Stimulated activated effector memory CD8-positive, alpha-beta T cell treated with anti-CD3 and anti-CD28 coated beads, Interleukin-12 subunit alpha, Interleukin-12 subunit beta, amount 100 ng/mL, for 72 hours (primary cell): Measurements from ENCODE around the gene RHOF.

ENCODE experiments used
- ATAC-seq: fragments of 150-1000 bp; cut with Tn5 transposase; 2 replicates; pipeline ENCODE4 v1.10.0; 2021
- DNase-seq, 2 donors: peaks; one replicate each; pipeline ENCODE4 v3.0.0; 2021 to 2022; ENCODE audit warnings: low spot score in 2 of 2
- H3K27ac Mint-ChIP-seq: one replicate; pipeline ENCODE4 v1.8.0; 2022; ENCODE audit warnings: mild to moderate bottlenecking, mixed read lengths
- H3K36me3 Mint-ChIP-seq: one replicate; pipeline ENCODE4 v1.8.0; 2022; ENCODE audit warnings: mild to moderate bottlenecking, mixed read lengths
- H3K4me1 Mint-ChIP-seq: one replicate; pipeline ENCODE4 v1.8.0; 2022; ENCODE audit warnings: mixed read lengths
- H3K4me3 Mint-ChIP-seq: one replicate; pipeline ENCODE4 v1.8.0; 2022; ENCODE audit warnings: mild to moderate bottlenecking, mixed read lengths
- H3K9me3 Mint-ChIP-seq: one replicate; pipeline ENCODE4 v1.8.0; 2022; ENCODE audit warnings: mixed read lengths

Gene RHOF

GRCh38 chr12:121793440-121793837 lies at the start of gene RHOF:
Gene RHOF, minus strand, starts transcription at chr12:121793688. Its CDS starts 55 bp downstream, at chr12:121793633.
- no peaks in the 10 kb centered on the region for H3K9me3 Mint-ChIP-seq
- H3K4me1 Mint-ChIP-seq = peaks cover 69% of the 10 kb centered on the region
- peaks cover 86% of the 10 kb centered on the region for H3K36me3 Mint-ChIP-seq
- peak within 1 kb of the TSS; percentile 91 for H3K4me3 Mint-ChIP-seq
- peak; percentile 31 for ATAC-seq
- DNase-seq = no peak
- peak within 1 kb of the TSS; percentile 98 for H3K27ac Mint-ChIP-seq

GRCh38 chr12:121839993-121840761 lies 46.7 kb upstream of the RHOF start:
- Mint-ChIP-seq H3K4me3 (peak overlapping the region; percentile 97), H3K9me3 (no peaks in the 10 kb centered on the region), H3K4me1 (peaks cover 16% of the 10 kb centered on the region), H3K36me3 (no peaks in the 10 kb centered on the region), H3K27ac (peak overlapping the region; percentile 93)
- DNase-seq (no peak), ATAC-seq (no peak)

- Mint-ChIP-seq H3K4me3 (peak overlapping the region; percentile 97), H3K36me3 (no peaks in the 10 kb centered on the region), H3K27ac (peak overlapping the region; percentile 93), H3K9me3 (no peaks in the 10 kb centered on the region), H3K4me1 (peaks cover 16% of the 10 kb centered on the region)
- DNase-seq (peak; percentile 100), ATAC-seq (peak; percentile 95)
These were observed 45.9 kb upstream of the RHOF start for GRCh38 chr12:121839106-121839992.

GRCh38 chr12:121838126-121838525 lies 44.6 kb upstream of the RHOF start:
- Mint-ChIP-seq H3K4me1 (peaks cover 19% of the 10 kb centered on the region), H3K9me3 (no peaks in the 10 kb centered on the region), H3K36me3 (peaks cover 2% of the 10 kb centered on the region), H3K27ac (no peak overlapping the region), H3K4me3 (peak overlapping the region; percentile 97)
- ATAC-seq (no peak), DNase-seq (no peak)

GRCh38 chr12:121837680-121838079 lies 44.2 kb upstream of the RHOF start:
- DNase-seq (no peak), ATAC-seq (no peak)
- H3K4me1 Mint-ChIP-seq = peaks cover 23% of the 10 kb centered on the region
- no peak overlapping the region for H3K4me3 Mint-ChIP-seq
- peaks cover 7% of the 10 kb centered on the region for H3K36me3 Mint-ChIP-seq
- H3K9me3 Mint-ChIP-seq = no peaks in the 10 kb centered on the region
- no peak overlapping the region for H3K27ac Mint-ChIP-seq

GRCh38 chr12:121831571-121832245 lies 38.2 kb upstream of the RHOF start:
- Mint-ChIP-seq H3K9me3 (no peaks in the 10 kb centered on the region), H3K4me3 (no peak overlapping the region), H3K27ac (peak overlapping the region; percentile 83), H3K4me1 (peaks cover 31% of the 10 kb centered on the region), H3K36me3 (peaks cover 66% of the 10 kb centered on the region)
- ATAC-seq (no peak), DNase-seq (no peak)

- Mint-ChIP-seq H3K4me1 (peaks cover 37% of the 10 kb centered on the region), H3K4me3 (no peak overlapping the region), H3K27ac (peak overlapping the region; percentile 83), H3K36me3 (peaks cover 76% of the 10 kb centered on the region), H3K9me3 (no peaks in the 10 kb centered on the region)
- ATAC-seq = no peak
- no peak for DNase-seq
These were observed 37.2 kb upstream of the RHOF start for GRCh38 chr12:121830588-121831265.

- Mint-ChIP-seq H3K9me3 (no peaks in the 10 kb centered on the region), H3K36me3 (peaks cover 82% of the 10 kb centered on the region), H3K4me3 (no peak overlapping the region), H3K4me1 (peaks cover 37% of the 10 kb centered on the region), H3K27ac (peak overlapping the region; percentile 11)
- DNase-seq (no peak), ATAC-seq (no peak)
These were observed 36.6 kb upstream of the RHOF start for GRCh38 chr12:121830134-121830533.

GRCh38 chr12:121829250-121829918 lies 35.9 kb upstream of the RHOF start:
- DNase-seq (no peak), ATAC-seq (no peak)
- Mint-ChIP-seq H3K4me3 (no peak overlapping the region), H3K4me1 (peaks cover 37% of the 10 kb centered on the region), H3K9me3 (no peaks in the 10 kb centered on the region), H3K27ac (peak overlapping the region; percentile 95), H3K36me3 (peaks cover 89% of the 10 kb centered on the region)

- H3K4me1 Mint-ChIP-seq = peaks cover 37% of the 10 kb centered on the region
- H3K4me3 Mint-ChIP-seq = no peak overlapping the region
- DNase-seq = no peak
- ATAC-seq = no peak
- peaks cover 95% of the 10 kb centered on the region for H3K36me3 Mint-ChIP-seq
- peak overlapping the region; percentile 95 for H3K27ac Mint-ChIP-seq
- no peaks in the 10 kb centered on the region for H3K9me3 Mint-ChIP-seq
These were observed 35.3 kb upstream of the RHOF start for GRCh38 chr12:121828826-121829225.

GRCh38 chr12:121828306-121828705 lies 34.8 kb upstream of the RHOF start:
- no peaks in the 10 kb centered on the region for H3K9me3 Mint-ChIP-seq
- ATAC-seq (no peak), DNase-seq (no peak)
- peak overlapping the region; percentile 95 for H3K27ac Mint-ChIP-seq
- H3K4me3 Mint-ChIP-seq = no peak overlapping the region
- peaks cover 36% of the 10 kb centered on the region for H3K4me1 Mint-ChIP-seq
- H3K36me3 Mint-ChIP-seq = peaks cover 100% of the 10 kb centered on the region

GRCh38 chr12:121827351-121828099 lies 34.0 kb upstream of the RHOF start:
- Mint-ChIP-seq H3K36me3 (peaks cover 96% of the 10 kb centered on the region), H3K4me3 (no peak overlapping the region), H3K27ac (peak overlapping the region; percentile 93), H3K9me3 (no peaks in the 10 kb centered on the region), H3K4me1 (peaks cover 28% of the 10 kb centered on the region)
- ATAC-seq (no peak), DNase-seq (no peak)

GRCh38 chr12:121826318-121827150 lies 33.0 kb upstream of the RHOF start:
- Mint-ChIP-seq H3K9me3 (no peaks in the 10 kb centered on the region), H3K4me1 (peaks cover 25% of the 10 kb centered on the region), H3K36me3 (peaks cover 96% of the 10 kb centered on the region), H3K27ac (peak overlapping the region; percentile 93), H3K4me3 (no peak overlapping the region)
- DNase-seq = no peak
- no peak for ATAC-seq
